HFFc6 (cell line): ENCODE data around the gene SHMT2. TPM values are rescaled to one million over a fixed set of nuclear protein-coding genes. Genes with fewer than 3 reads are reported as not detected.

Experiments
- DNase-seq: peaks from one replicate; pipeline ENCODE4 v3.0.0-alpha.2; 2018
- H3K27ac Mint-ChIP-seq: 2 replicates; pipeline ENCODE4 v1.8.0; 2020; ENCODE audit warnings: mild to moderate bottlenecking, mixed read lengths
- H3K27me3 Mint-ChIP-seq: 2 replicates; pipeline ENCODE4 v1.8.0; 2021; ENCODE audit warnings: mild to moderate bottlenecking, moderate library complexity, mixed read lengths; ENCODE audit not compliant: insufficient read depth
- H3K36me3 Mint-ChIP-seq: 2 replicates; pipeline ENCODE4 v1.8.0; 2021; ENCODE audit warnings: low read depth, mixed read lengths
- H3K4me1 Mint-ChIP-seq: 2 replicates; pipeline ENCODE4 v1.8.0; 2020; ENCODE audit warnings: low read depth, mixed read lengths
- H3K4me3 Mint-ChIP-seq: 2 replicates; pipeline ENCODE4 v1.8.0; 2020; ENCODE audit warnings: mild to moderate bottlenecking, moderate library complexity, mixed read lengths
- H3K9me3 Mint-ChIP-seq: 2 replicates; pipeline ENCODE4 v1.8.0; 2020; ENCODE audit warnings: mild to moderate bottlenecking, mixed read lengths
- total RNA-seq, 6 experiments: library from RNA; stranded (reverse); fragmentation: NEBNext Ultra II Directional; extraction: Animal tissue kit (Norgen Biotek cat#: 25700); gene quantifications; 2 replicates in 1 of 6; 3 replicates in 5 of 6; pipeline ENCODE4 v1.2.3, GENCODE V29; 2021
- TF ChIP-seq, protein P1 (sequence below): fragments of 200-600 bp; sonication (generic); IDR thresholded peaks from 2 replicates; pipeline ENCODE4 v1.5.0; 2021; ENCODE audit warnings: antibody characterized with exemption, mild to moderate bottlenecking

The SHMT2 gene
- total RNA-seq, 6 experiments from 2014 or later, result 112 to 127 (median 126) TPM

DNA sequence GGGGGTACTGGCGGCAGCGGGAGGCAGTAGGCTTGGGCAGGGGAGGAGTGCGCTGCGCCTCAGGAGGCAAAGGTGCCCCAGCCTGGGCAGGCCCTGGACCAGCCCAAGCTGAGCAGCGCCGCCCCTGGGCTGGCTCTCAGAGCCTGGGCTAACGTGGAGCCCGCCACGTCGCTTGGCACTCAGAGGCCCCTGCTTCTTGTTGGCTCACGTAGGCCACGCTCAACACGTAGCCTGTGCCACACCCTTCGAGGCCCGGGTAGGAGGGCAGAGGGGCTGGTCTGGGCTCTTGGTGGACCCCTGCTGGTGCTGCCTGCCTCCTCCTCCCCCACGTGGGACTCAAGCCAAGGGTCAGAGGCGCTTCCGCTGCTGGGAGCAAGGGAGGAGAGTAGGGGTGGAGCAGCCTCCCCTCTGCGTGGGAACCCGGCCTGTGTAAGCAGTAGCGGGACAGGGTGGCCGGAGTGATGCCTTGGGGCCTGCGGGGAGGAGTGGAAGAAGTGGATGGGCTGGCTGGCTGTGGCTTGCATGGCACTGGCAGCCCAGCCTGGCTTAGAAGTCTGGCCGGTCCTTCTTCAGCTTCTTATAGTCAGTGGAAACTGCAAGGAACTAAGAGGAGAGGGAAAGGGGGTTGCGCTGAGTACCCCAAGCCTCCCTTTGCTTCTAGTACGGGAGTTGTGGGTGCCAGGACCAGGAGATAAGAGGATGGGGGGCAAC lies 5.7 kb downstream of the SHMT2 start:
- Mint-ChIP-seq H3K36me3 (peaks cover 21% of the 10 kb centered on the region), H3K9me3 (no peaks in the 10 kb centered on the region; the same call in 1 of the 2 replicates), H3K27me3 (peaks cover 7% of the 10 kb centered on the region), H3K27ac (no peak overlapping the region), H3K4me3 (no peak overlapping the region), H3K4me1 (peaks cover 49% of the 10 kb centered on the region)
- TF ChIP-seq, protein P1, sequence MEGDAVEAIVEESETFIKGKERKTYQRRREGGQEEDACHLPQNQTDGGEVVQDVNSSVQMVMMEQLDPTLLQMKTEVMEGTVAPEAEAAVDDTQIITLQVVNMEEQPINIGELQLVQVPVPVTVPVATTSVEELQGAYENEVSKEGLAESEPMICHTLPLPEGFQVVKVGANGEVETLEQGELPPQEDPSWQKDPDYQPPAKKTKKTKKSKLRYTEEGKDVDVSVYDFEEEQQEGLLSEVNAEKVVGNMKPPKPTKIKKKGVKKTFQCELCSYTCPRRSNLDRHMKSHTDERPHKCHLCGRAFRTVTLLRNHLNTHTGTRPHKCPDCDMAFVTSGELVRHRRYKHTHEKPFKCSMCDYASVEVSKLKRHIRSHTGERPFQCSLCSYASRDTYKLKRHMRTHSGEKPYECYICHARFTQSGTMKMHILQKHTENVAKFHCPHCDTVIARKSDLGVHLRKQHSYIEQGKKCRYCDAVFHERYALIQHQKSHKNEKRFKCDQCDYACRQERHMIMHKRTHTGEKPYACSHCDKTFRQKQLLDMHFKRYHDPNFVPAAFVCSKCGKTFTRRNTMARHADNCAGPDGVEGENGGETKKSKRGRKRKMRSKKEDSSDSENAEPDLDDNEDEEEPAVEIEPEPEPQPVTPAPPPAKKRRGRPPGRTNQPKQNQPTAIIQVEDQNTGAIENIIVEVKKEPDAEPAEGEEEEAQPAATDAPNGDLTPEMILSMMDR, result no peak
- DNase-seq, result no peak

DNA sequence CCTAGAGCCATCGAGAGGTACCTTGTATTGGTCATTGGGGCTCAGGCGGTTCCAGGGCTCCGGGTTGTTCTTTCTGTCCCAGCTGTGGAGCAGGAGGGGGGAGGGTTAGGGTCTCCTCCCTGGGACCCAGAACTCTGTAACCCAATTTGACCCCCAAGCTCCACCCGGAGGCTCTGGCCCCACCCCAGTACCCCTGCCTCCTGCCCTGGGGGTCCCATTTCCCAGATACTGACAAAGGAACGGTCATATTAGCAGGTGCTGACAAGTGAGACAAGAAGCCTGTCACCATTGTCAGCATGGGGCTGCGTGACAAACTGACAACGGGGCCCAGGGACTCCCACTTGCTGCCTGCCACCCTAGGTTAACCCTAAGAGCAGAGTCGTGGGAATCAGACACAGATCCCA lies 6.2 kb downstream of the SHMT2 start:
- no peak for DNase-seq
- no peaks in the 10 kb centered on the region; the same call in 1 of the 2 replicates for H3K9me3 Mint-ChIP-seq
- TF ChIP-seq, protein P1, result no peak
- H3K4me1 Mint-ChIP-seq, result peaks cover 49% of the 10 kb centered on the region
- H3K36me3 Mint-ChIP-seq, result peaks cover 16% of the 10 kb centered on the region
- no peak overlapping the region for H3K4me3 Mint-ChIP-seq
- H3K27ac Mint-ChIP-seq, result no peak overlapping the region
- peaks cover 12% of the 10 kb centered on the region for H3K27me3 Mint-ChIP-seq

DNA sequence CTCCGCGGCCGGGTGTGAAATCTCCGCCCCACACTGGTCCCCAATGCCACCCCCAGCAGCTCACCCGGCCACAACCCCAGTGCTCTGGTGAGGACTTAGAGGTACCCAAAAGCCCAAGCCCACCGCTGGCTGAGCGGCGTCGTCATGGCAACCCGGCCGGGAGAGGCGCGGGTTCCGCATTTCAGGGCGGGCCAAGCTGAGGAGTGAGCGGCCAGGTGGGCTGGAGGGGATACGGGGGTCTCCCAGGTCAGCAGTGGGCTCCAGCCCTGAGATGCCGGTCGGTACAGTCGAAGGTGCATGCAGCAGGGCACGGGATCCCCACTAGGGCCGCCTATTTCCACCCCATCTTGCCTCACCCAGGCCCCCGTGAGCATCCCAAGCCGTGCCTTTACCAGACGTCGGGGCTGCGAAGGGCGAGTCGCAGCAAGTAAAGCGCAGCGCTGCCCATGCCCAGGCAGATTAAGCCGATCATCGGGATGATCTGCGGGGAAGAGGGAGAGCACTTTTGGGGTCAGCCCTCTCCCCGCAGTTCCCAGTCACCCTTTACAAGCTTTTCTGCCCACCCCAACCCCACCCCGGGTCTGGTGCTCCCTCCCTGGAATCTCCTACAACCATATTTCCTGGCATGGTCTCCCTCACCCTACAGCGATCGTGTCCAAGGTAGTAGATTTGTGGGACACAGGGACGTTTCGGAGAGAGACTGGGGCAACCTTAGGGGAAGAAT lies 6.9 kb downstream of the SHMT2 start:
- TF ChIP-seq, protein P1, result no peak
- H3K27ac Mint-ChIP-seq, result no peak overlapping the region
- H3K9me3 Mint-ChIP-seq, result no peaks in the 10 kb centered on the region; the same call in 1 of the 2 replicates
- no peak overlapping the region for H3K4me3 Mint-ChIP-seq
- no peak for DNase-seq
- H3K36me3 Mint-ChIP-seq, result peaks cover 14% of the 10 kb centered on the region
- peaks cover 13% of the 10 kb centered on the region for H3K27me3 Mint-ChIP-seq
- H3K4me1 Mint-ChIP-seq, result peaks cover 49% of the 10 kb centered on the region

DNA sequence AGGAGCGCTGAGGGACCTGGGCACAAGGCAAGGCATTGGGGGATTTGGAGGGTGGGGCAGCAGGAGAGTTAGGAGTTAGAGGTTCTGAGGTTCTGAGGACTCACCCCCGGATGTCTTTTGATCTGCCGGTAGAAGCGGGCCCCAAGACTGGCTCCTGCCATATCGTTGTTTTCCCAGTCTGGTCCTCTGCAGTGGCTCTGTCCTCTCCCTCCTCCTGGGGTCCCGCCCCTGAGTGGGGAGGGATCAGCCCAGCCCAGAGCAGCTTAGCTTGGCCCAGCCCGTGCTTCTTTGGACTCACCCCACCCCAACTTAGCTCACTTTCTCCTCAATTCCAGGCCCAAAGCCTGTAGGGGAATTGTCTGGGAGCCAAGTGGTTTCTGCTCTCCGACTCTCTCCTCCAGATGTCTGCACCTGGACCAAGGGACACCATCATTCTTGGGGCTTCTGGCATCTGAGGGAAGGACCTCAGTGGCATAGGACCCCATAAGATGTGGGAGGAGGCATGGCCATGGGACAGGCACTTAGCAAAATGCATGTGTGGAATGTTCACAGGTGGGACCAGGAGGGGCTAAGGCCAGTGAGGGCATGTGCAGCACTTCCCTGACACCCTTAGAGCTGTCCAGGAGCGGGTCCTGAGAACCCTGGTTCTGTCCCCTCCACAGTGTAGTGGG lies 7.5 kb downstream of the SHMT2 start:
- Mint-ChIP-seq H3K27ac (no peak overlapping the region), H3K27me3 (peaks cover 19% of the 10 kb centered on the region), H3K4me1 (peaks cover 55% of the 10 kb centered on the region), H3K36me3 (peaks cover 14% of the 10 kb centered on the region), H3K4me3 (no peak overlapping the region), H3K9me3 (no peaks in the 10 kb centered on the region; the same call in 1 of the 2 replicates)
- TF ChIP-seq, protein P1, result no peak
- DNase-seq, result no peak

DNA sequence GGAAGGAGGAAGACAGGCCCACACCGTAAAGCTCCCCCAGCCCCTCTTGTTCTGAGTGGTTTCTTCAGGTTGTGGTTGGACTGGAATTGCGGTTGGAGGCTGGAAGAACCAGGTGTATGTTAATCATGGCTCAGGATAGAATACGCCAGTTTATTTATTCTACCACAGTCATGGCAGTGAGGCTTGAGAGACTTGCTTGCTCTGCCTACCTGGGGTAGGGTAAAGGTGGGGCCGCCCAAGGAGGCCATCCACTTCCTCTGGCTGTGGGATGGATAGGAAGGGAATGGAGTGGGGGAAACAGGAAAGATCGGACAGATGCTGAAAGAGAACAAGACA lies 8.1 kb downstream of the SHMT2 start:
- Mint-ChIP-seq H3K36me3 (peaks cover 14% of the 10 kb centered on the region), H3K4me3 (peak overlapping the region; percentile 21; the same call in 1 of the 2 replicates), H3K4me1 (peaks cover 58% of the 10 kb centered on the region), H3K9me3 (no peaks in the 10 kb centered on the region; the same call in 1 of the 2 replicates), H3K27me3 (peaks cover 20% of the 10 kb centered on the region), H3K27ac (peak overlapping the region; percentile 52)
- TF ChIP-seq, protein P1, result no peak
- DNase-seq, result no peak
